ENCODE measurements around the gene FAT2.

The FAT2 gene

DNA sequence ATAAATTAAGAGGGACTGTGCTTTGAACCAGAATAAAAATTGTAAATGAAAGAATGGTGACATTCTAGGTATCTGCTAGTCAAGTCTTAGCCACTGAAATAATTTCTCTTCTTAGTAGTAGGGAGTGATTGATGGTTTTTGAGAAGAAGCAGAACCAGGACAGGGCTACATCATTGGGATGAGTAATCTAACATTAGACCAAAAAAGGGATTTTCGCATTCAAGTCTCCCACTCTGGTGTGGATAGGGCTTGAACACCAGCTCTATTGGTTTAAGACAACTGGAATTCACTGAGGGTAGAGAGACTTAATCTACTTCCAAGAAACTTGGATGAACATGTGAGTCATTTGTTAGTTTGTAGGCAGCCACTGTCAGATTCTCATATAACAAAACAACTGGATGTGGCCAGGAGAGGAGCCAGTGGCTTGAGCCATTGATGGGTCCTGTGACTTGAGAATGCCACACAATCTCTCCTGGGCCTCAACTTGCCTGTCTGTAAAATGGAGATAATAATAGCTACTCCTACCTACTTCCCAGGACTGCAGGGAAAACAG is 16.6 kb downstream of the FAT2 start:
- intact Hi-C loops (cut with DNase I; ENCODE audit: low total_unique reads), result no loop called here
- no peak for DNase-seq
- Histone ChIP-seq H3K27me3 (no peaks in the 10 kb centered on the region), H3K4me3 (no peak overlapping the region), H3K27ac (no peak overlapping the region), H3K36me3 (no peaks in the 10 kb centered on the region), H3K4me1 (no peaks in the 10 kb centered on the region), H3K9me3 (no peaks in the 10 kb centered on the region)
- TF ChIP-seq, protein P1, sequence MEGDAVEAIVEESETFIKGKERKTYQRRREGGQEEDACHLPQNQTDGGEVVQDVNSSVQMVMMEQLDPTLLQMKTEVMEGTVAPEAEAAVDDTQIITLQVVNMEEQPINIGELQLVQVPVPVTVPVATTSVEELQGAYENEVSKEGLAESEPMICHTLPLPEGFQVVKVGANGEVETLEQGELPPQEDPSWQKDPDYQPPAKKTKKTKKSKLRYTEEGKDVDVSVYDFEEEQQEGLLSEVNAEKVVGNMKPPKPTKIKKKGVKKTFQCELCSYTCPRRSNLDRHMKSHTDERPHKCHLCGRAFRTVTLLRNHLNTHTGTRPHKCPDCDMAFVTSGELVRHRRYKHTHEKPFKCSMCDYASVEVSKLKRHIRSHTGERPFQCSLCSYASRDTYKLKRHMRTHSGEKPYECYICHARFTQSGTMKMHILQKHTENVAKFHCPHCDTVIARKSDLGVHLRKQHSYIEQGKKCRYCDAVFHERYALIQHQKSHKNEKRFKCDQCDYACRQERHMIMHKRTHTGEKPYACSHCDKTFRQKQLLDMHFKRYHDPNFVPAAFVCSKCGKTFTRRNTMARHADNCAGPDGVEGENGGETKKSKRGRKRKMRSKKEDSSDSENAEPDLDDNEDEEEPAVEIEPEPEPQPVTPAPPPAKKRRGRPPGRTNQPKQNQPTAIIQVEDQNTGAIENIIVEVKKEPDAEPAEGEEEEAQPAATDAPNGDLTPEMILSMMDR (IDR thresholded peaks at IDR 0.05), result no peak

DNA sequence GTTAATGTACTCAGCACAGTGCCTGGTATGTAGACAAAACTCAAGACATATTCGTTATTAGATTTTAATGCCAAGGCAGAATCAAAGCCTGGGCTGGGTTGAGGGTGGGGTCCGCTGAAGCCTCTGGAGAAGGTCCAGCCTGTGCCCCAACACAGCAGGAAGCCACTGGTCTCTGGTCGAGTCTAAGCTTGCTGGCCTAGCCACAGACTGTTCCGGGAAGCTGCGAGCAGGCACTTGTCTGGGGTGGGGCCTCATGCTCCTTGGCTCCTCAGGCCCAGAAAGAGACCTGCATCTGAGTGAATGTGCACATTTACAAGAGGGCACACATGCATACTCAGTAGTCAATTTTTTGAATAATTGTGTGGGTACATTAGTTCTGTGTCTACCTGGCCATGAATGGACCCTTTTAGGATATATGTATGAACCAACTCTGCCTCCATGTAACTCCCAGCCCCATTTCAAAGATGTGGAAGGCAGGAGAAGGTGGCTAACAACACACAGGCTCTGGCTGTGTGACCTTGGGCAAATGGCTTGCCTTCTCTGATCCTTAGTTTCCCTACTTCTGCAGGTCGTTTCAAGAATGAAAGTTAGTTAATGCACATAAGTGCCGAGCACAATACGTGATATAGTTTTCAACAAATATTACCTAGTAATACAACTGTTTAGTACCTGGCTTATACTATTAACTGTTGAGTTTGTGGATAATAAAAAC is 18.3 kb downstream of the FAT2 start:
- DNase-seq, result no peak
- no peaks in the 10 kb centered on the region for H3K36me3 ChIP-seq
- intact Hi-C loops (cut with DNase I; ENCODE audit: low total_unique reads), result no loop called here
- H3K27ac ChIP-seq, result no peak overlapping the region
- no peaks in the 10 kb centered on the region for H3K4me1 ChIP-seq
- TF ChIP-seq, protein P1 (IDR thresholded peaks at IDR 0.05), result no peak
- H3K4me3 ChIP-seq, result no peak overlapping the region
- no peaks in the 10 kb centered on the region for H3K9me3 ChIP-seq
- no peaks in the 10 kb centered on the region for H3K27me3 ChIP-seq

- Histone ChIP-seq H3K27ac (no peak overlapping the region), H3K4me1 (no peaks in the 10 kb centered on the region), H3K27me3 (no peaks in the 10 kb centered on the region), H3K4me3 (no peak overlapping the region), H3K36me3 (no peaks in the 10 kb centered on the region), H3K9me3 (no peaks in the 10 kb centered on the region)
- intact Hi-C loops (cut with DNase I; ENCODE audit: low total_unique reads), result no loop called here
- DNase-seq, result no peak
- TF ChIP-seq, protein P1 (IDR thresholded peaks at IDR 0.05), result no peak
Observed at GRCh38 chr5:151571270-151572173, 19.6 kb downstream of the FAT2 start.

- Histone ChIP-seq H3K27me3 (no peaks in the 10 kb centered on the region), H3K27ac (no peak overlapping the region), H3K9me3 (no peaks in the 10 kb centered on the region), H3K4me3 (no peak overlapping the region), H3K36me3 (no peaks in the 10 kb centered on the region), H3K4me1 (no peaks in the 10 kb centered on the region)
- TF ChIP-seq, protein P1 (IDR thresholded peaks at IDR 0.05), result no peak
- no peak for DNase-seq
- intact Hi-C loops (cut with DNase I; ENCODE audit: low total_unique reads), result no loop called here
Observed at GRCh38 chr5:151570512-151571269, 20.4 kb downstream of the FAT2 start.

DNA sequence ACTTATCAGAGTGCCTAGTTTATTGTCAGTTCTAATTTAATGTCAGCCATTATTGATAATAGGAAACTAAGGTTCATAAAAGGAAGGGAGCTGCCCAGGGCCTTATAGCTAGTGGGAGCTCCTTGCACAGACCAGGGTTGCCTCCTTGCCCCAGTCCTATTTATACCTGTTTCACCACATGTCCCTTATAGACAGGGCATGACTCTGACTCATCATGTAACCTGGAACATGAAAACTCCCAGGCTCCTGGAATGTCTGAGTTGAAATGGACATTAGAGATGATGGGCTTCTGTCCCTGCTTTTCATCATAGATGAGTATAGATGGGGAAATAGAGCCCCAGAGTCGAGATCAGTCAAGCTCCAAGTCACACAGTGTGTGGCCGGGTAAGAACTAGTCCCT is 21.1 kb downstream of the FAT2 start:
- H3K4me1 ChIP-seq, result no peaks in the 10 kb centered on the region
- H3K9me3 ChIP-seq, result no peaks in the 10 kb centered on the region
- H3K27ac ChIP-seq, result no peak overlapping the region
- no peak for DNase-seq
- TF ChIP-seq, protein P1 (IDR thresholded peaks at IDR 0.05), result no peak
- no peaks in the 10 kb centered on the region for H3K36me3 ChIP-seq
- no peaks in the 10 kb centered on the region for H3K27me3 ChIP-seq
- H3K4me3 ChIP-seq, result no peak overlapping the region
- intact Hi-C loops (cut with DNase I; ENCODE audit: low total_unique reads), result no loop called here
